ENCODE results near the gene LAMTOR2.

GRCh38 chr1:156078728-156079127 lies 24.1 kb downstream of the LAMTOR2 start:
- no peak for TF ChIP-seq CTCF (conservative IDR thresholded peaks at IDR 0.05; ENCODE audit: low read depth, low read length)
- TF ChIP-seq SMC3 (IDR thresholded peaks at IDR 0.05; ENCODE audit: low read depth, low read length), result no peak
- no peak for TF ChIP-seq CEBPB (IDR thresholded peaks at IDR 0.05; ENCODE audit: low read depth, low read length)
- TF ChIP-seq FOS (IDR thresholded peaks at IDR 0.05; ENCODE audit: low read depth, low read length), result no peak
- TF ChIP-seq RCOR1 (IDR thresholded peaks at IDR 0.05; ENCODE audit: insufficient replicate concordance, low read length), result no peak
- TF ChIP-seq MAZ (IDR thresholded peaks at IDR 0.05; ENCODE audit: borderline replicate concordance, low read depth, low read length), result no peak
- no peak for TF ChIP-seq POLR2A (IDR thresholded peaks at IDR 0.05; ENCODE audit: low read depth, low read length)
- TF ChIP-seq NFE2L2 (IDR thresholded peaks at IDR 0.05; ENCODE audit: low read depth, low read length), result no peak
- TF ChIP-seq MAFK (IDR thresholded peaks at IDR 0.05; ENCODE audit: low read depth, low read length), result no peak
- no peak for TF ChIP-seq MXI1 (IDR thresholded peaks at IDR 0.05; ENCODE audit: borderline replicate concordance, low read depth, low read length)
- TF ChIP-seq RAD21 (IDR thresholded peaks at IDR 0.05; ENCODE audit: low read length), result no peak
